Upper lobe of left lung (tissue), 4 donors: ENCODE data around the gene FETUB.

Experiments
- CTCF ChIP-seq, 6 experiments: fragments of 450-650 bp in 4 of 6; fragments of 200-600 bp in 2 of 6; sonication (generic) in 2 of 6; IDR thresholded peaks; one replicate each; pipeline ENCODE4 v1.5.1; 2016 to 2019; ENCODE audit warnings: antibody characterized with exemption in 6 of 6
- EP300 ChIP-seq, 4 donors: sonication (generic); formaldehyde crosslinking; IDR thresholded peaks; one replicate each; pipeline ENCODE4 v1.5.1; 2017; ENCODE audit warnings: antibody characterized with exemption in 4 of 4, control low read depth in 2 of 4

DNA sequence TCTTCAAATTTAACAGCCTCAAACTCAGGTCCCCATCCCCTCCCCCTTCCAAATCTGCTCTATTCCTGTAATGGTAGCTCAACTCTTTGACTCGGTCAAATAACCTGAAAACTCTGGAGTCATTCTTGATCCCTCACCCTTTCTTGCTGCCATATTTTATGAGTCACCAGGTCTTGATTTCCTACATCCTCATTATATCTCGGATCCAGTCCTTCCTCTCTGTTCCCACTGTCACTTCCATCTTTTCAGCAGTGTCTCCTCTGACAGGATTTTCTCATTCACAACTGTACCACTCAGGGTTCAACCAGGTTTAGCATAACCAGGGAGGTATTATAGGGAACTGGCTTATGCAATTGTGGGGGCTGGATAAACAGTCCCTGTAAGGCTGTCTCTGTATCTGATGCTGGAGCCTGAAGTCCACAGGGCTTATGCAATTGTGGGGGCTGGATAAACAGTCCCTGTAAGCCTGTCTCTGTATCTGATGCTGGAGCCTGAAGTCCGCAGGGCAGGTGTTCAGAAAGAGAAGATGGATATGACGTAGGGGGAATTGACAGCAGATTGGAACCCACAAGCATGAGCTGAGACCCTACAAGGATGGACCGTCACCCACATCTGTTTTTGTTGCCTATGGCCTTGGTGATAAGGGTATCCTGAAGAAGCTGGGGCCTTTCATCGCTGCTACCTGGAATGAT lies 9.1 kb upstream of the FETUB start:
- TF ChIP-seq CTCF (IDR thresholded peaks at IDR 0.05) (no peak), EP300 (IDR thresholded peaks at IDR 0.05) (no peak)
